Measurements from ENCODE around the gene VGLL4.

- TF ChIP-seq GATA3 (IDR thresholded peaks at IDR 0.05; ENCODE audit: low read depth, low read length) (no peak), GATA2 (IDR thresholded peaks at IDR 0.05; ENCODE audit: low read depth, low read length) (no peak)
These were observed 37.5 kb downstream of the VGLL4 start for GRCh38 chr3:11606090-11606784.
